Neural crest cell (in vitro differentiated cells): ENCODE data around the gene ERMN. TPM values are rescaled to one million over a fixed set of nuclear protein-coding genes. Genes with fewer than 3 reads are reported as not detected.
"Not testable (repeated sequence)": the region's sequence is repeated elsewhere in the genome, so short reads cannot be mapped to it uniquely, and the experiment has no call there.

Experiments used
- DNase-seq: peaks from one replicate; pipeline ENCODE4 v3.0.0; 2021; ENCODE audit warnings: low read depth, mixed read lengths, low spot score
- H3K27ac Mint-ChIP-seq: one replicate; pipeline ENCODE4 v1.8.0; 2021; ENCODE audit warnings: mild to moderate bottlenecking, mixed read lengths; ENCODE audit not compliant: unreplicated experiment
- H3K27me3 Mint-ChIP-seq: 2 replicates; pipeline ENCODE4 v1.8.0; 2021; ENCODE audit warnings: low read depth, mild to moderate bottlenecking, mixed read lengths
- H3K36me3 Mint-ChIP-seq: 2 replicates; pipeline ENCODE4 v1.8.0; 2021; ENCODE audit warnings: low read depth, mild to moderate bottlenecking, mixed read lengths
- H3K4me1 Mint-ChIP-seq: 2 replicates; pipeline ENCODE4 v1.8.0; 2021; ENCODE audit warnings: mixed read lengths
- H3K4me3 Mint-ChIP-seq: one replicate; pipeline ENCODE4 v1.8.0; 2021; ENCODE audit warnings: mild to moderate bottlenecking, mixed read lengths
- H3K9me3 Mint-ChIP-seq: 2 replicates; pipeline ENCODE4 v1.8.0; 2021; ENCODE audit warnings: mixed read lengths
- total RNA-seq: library from RNA; stranded (reverse); gene quantifications from 2 replicates; pipeline ENCODE4 v1.2.1, GENCODE V29; 2021
- TF ChIP-seq, protein P1 (sequence below): fragments of 200-600 bp; sonication (generic); conservative IDR thresholded peaks from 2 replicates; pipeline ENCODE4 v1.5.0; 2021; ENCODE audit warnings: antibody characterized with exemption, mild to moderate bottlenecking

The ERMN gene
- total RNA-seq, 1 donor from 2014 or later = 0.44 TPM

DNA sequence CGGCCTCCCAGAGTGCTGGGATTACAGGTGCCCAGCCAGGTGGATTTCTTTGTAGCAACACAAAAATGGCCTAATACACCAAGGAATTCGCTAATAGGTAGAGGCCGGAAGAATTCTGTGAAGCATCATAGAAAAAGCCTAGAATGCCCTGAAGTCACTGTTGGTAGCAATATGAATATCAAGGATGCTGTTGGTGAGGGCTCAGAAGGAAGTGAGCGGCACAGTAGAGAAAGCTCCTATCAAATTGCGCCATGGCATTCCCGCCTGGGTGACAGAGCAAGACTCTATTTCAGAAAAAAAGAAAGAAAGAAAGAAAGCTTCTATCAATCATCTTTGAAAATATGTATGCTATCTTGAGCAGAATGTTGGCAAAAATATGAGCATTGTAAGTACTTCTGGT lies 44.3 kb downstream of the ERMN start:
- Mint-ChIP-seq H3K9me3 (peaks cover 5% of the 10 kb centered on the region), H3K4me1 (no peaks in the 10 kb centered on the region), H3K36me3 (peaks cover 2% of the 10 kb centered on the region), H3K27me3 (peaks cover 4% of the 10 kb centered on the region), H3K27ac (no peak overlapping the region), H3K4me3 (no peak overlapping the region)
- no peak for DNase-seq
- TF ChIP-seq, protein P1, sequence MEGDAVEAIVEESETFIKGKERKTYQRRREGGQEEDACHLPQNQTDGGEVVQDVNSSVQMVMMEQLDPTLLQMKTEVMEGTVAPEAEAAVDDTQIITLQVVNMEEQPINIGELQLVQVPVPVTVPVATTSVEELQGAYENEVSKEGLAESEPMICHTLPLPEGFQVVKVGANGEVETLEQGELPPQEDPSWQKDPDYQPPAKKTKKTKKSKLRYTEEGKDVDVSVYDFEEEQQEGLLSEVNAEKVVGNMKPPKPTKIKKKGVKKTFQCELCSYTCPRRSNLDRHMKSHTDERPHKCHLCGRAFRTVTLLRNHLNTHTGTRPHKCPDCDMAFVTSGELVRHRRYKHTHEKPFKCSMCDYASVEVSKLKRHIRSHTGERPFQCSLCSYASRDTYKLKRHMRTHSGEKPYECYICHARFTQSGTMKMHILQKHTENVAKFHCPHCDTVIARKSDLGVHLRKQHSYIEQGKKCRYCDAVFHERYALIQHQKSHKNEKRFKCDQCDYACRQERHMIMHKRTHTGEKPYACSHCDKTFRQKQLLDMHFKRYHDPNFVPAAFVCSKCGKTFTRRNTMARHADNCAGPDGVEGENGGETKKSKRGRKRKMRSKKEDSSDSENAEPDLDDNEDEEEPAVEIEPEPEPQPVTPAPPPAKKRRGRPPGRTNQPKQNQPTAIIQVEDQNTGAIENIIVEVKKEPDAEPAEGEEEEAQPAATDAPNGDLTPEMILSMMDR = no peak

DNA sequence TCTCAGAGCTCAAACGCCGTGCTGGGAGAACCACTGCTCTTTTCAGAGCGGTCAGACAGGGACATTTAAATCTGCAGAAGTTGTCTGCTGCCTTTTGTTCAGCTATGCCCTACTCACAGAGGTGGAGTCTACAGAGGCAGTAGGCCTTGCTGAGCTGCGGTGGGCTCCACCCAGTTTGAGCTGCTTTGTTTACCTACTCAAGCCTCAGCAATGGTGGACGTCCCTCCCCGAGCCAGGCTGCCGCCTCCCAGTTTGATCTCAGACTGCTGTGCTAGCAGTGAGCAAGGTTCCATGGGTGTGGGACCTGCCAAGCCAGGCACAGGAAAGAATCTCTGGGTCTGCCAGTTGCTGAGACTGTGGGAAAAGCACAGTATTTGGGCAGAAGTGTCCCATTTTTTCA lies 46.3 kb downstream of the ERMN start:
- not testable (repeated sequence) for H3K27ac Mint-ChIP-seq, H3K27me3 Mint-ChIP-seq

DNA sequence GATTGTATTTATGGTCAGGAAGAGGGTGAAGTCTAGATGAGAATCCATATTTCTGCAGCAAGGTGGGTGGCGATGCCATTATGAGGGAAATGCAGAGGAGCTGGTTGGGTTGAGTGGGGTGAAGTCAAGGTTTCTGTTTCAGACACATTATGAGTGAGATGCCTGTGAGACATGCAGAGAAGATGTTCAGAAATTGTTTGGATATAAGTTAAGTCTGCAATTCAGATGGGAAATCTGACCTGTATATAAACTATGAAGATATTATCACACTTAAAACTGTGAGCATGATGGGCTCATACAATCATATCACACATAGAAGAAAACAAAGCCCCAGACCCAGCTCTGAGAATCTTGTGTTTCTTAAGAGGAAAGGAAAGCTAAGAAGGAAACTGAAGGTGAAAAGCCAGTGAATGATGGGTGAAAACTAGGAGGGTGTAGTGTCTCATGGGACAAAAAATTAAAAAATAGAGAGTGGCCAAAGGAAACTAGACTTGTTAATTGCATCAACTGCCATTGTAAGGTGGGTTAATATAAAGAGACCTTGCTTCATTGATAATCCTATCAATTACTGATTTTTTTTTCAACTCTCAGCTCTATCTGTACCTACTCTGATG lies 53.9 kb downstream of the ERMN start:
- Mint-ChIP-seq H3K27ac (no peak overlapping the region), H3K36me3 (no peaks in the 10 kb centered on the region), H3K9me3 (peaks cover 4% of the 10 kb centered on the region), H3K27me3 (peaks cover 52% of the 10 kb centered on the region), H3K4me1 (no peaks in the 10 kb centered on the region), H3K4me3 (no peak overlapping the region)
- no peak for DNase-seq
- TF ChIP-seq, protein P1 = no peak

More for the DNA sequence above, 46.3 kb downstream of the ERMN start:
- not testable (repeated sequence) for DNase-seq, H3K36me3 Mint-ChIP-seq, H3K4me1 Mint-ChIP-seq, H3K9me3 Mint-ChIP-seq, H3K4me3 Mint-ChIP-seq

DNA sequence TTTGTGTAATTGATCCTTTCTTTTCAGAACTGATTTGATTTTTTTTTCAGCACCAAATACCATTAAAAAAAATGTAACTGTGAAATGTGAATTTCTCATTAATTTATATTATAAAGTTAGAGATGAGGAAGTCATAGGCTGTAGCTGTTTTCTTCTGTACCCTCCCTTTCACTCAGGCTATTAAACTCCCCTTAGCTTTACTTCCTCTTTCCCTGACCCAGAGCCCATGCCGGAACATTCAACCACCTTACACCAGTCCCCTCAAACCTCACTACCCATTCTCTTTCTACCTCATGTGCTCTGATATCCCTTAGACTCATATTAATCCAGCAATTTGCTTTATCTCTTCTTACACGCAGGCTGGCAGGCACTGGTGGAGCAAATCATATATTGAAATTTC lies 55.7 kb downstream of the ERMN start:
- no peak overlapping the region for H3K4me3 Mint-ChIP-seq
- H3K27ac Mint-ChIP-seq = no peak overlapping the region
- H3K36me3 Mint-ChIP-seq = no peaks in the 10 kb centered on the region

DNA sequence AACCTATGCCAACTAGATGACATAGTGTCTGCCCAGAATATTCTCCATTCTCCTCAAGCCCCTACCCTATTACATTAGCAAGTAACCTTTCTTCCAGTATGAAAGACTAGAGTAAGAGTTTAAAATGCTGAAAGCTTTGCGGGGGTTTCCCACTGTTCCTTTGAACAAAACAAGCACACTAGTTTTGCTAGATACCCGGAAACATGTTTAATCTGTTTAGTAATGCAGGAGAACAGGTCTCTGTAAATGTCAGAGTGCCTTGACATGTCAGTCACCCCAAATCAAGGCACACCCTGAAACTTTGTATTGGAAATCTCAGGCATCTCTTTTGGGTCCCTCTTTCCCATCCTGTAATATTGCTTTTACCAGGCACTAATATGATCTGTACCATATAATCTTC lies 56.6 kb downstream of the ERMN start:
- no peak for DNase-seq
- TF ChIP-seq, protein P1 = no peak
- Mint-ChIP-seq H3K9me3 (no peaks in the 10 kb centered on the region), H3K4me3 (no peak overlapping the region), H3K4me1 (peaks cover 11% of the 10 kb centered on the region), H3K36me3 (no peaks in the 10 kb centered on the region), H3K27ac (no peak overlapping the region), H3K27me3 (peaks cover 71% of the 10 kb centered on the region)

More for the DNA sequence above, 55.7 kb downstream of the ERMN start:
- no peak for DNase-seq
- Mint-ChIP-seq H3K4me1 (peaks cover 3% of the 10 kb centered on the region), H3K27me3 (peaks cover 68% of the 10 kb centered on the region), H3K9me3 (no peaks in the 10 kb centered on the region)
- TF ChIP-seq, protein P1 = no peak

Other genes with a start within 250 kb of the ERMN start
- gene GALNT5, start 68.1 kb downstream of the ERMN start, total RNA-seq = 0.12 and 0.20 TPM in 2 replicates
- gene CYTIP, start 118.3 kb upstream of the ERMN start, total RNA-seq = 0.35 TPM in 1 of 2 replicates, not detected in the other